GM19468 (cell line): ENCODE measurements around the gene ACP2.

ENCODE experiments used
- ATAC-seq: cut with Tn5 transposase; IDR thresholded peaks from one replicate; pipeline ENCODE4 v1.9.1; 2021; ENCODE audit warnings: mild to moderate bottlenecking, moderate library complexity, moderate number of reproducible peaks; ENCODE audit not compliant: unreplicated experiment; ENCODE audit errors: extremely low read depth

Gene ACP2

GRCh38 chr11:47248664-47249377 lies at the start of gene ACP2:
TSS of gene ACP2 (minus strand) at chr11:47248814. CDS start at chr11:47248789, 25 bp downstream.
- peak; percentile 75 for ATAC-seq

GRCh38 chr11:47296045-47296444 lies 47.4 kb upstream of the ACP2 start:
- no peak for ATAC-seq

GRCh38 chr11:47295385-47295784 lies 46.8 kb upstream of the ACP2 start:
- ATAC-seq, result no peak

GRCh38 chr11:47289856-47290255 lies 41.2 kb upstream of the ACP2 start:
- no peak for ATAC-seq

- ATAC-seq, result no peak
These were observed 39.5 kb upstream of the ACP2 start for GRCh38 chr11:47288066-47288465.

GRCh38 chr11:47285969-47286770 lies 37.6 kb upstream of the ACP2 start:
- no peak for ATAC-seq

GRCh38 chr11:47284151-47284550 lies 35.5 kb upstream of the ACP2 start:
- ATAC-seq, result no peak

GRCh38 chr11:47282462-47282861 lies 33.8 kb upstream of the ACP2 start:
- no peak for ATAC-seq

GRCh38 chr11:47280860-47281259 lies 32.2 kb upstream of the ACP2 start:
- no peak for ATAC-seq

GRCh38 chr11:47280099-47280498 lies 31.5 kb upstream of the ACP2 start:
- ATAC-seq, result no peak

- ATAC-seq, result no peak
These were observed 30.2 kb upstream of the ACP2 start for GRCh38 chr11:47278769-47279168.

- no peak for ATAC-seq
These were observed 29.4 kb upstream of the ACP2 start for GRCh38 chr11:47278058-47278457.

- ATAC-seq, result no peak
These were observed 28.3 kb upstream of the ACP2 start for GRCh38 chr11:47276923-47277322.

- no peak for ATAC-seq
These were observed 26.1 kb upstream of the ACP2 start for GRCh38 chr11:47274495-47275235.

- ATAC-seq, result no peak
These were observed 24.1 kb upstream of the ACP2 start for GRCh38 chr11:47272706-47273105.

- no peak for ATAC-seq
These were observed 23.5 kb upstream of the ACP2 start for GRCh38 chr11:47271961-47272661.

GRCh38 chr11:47271328-47271727 lies 22.7 kb upstream of the ACP2 start:
- ATAC-seq, result no peak

- no peak for ATAC-seq
These were observed 22.0 kb upstream of the ACP2 start for GRCh38 chr11:47270331-47271271.

GRCh38 chr11:47269829-47270305 lies 21.3 kb upstream of the ACP2 start, which contains the start of gene MADD:
TSS of gene MADD (plus strand) at chr11:47270133.
- peak; percentile 56 for ATAC-seq
